Posterior vena cava (tissue), 2 donors: ENCODE measurements around the gene CHURC1. TPM values are rescaled to one million over a fixed set of nuclear protein-coding genes. Genes with fewer than 3 reads are reported as not detected.
A peak's percentile ranks its signal among the peaks of the same experiment; 100 is the strongest.

ENCODE experiments used
- DNase-seq: peaks from one replicate; pipeline ENCODE4 v3.0.0-alpha.2; 2020; ENCODE audit warnings: low spot score
- intact Hi-C, 2 donors: fragments of 100-400 bp; cut with DNase I; formaldehyde crosslinking; loops; one replicate each; pipeline versions ENCODE4 v1.14.1 to v1.14.2; 2022 to 2023
- total RNA-seq, 2 donors: library from RNA; stranded (reverse); fragmentation: NEBNext Ultra II Directional; extraction: Animal tissue kit (Norgen Biotek cat#: 25700); gene quantifications; one replicate each; pipeline ENCODE4 v1.2.1, GENCODE V29; 2021
- donor health status: DM: yes; HTN: yes; CAD: no.
- donor health status: DM: yes; HTN: yes; CAD: no.

The CHURC1 gene
- total RNA-seq, 2 donors from 2014 or later, result 65.4 to 87.3 TPM

GRCh38 chr14:64951291-64951690, 37.0 kb downstream of the CHURC1 start:
- no peak for DNase-seq

GRCh38 chr14:64951724-64952123, 37.5 kb downstream of the CHURC1 start:
- DNase-seq, result no peak
- intact Hi-C loops, result no loop called here

More at GRCh38 chr14:64951291-64951690, 37.0 kb downstream of the CHURC1 start:
- intact Hi-C loops, result no loop called here

- DNase-seq, result peak; percentile 5
- intact Hi-C loops, result no loop called here
These were observed 38.5 kb downstream of the CHURC1 start for GRCh38 chr14:64952598-64953309.

- peak; percentile 48 for DNase-seq
- intact Hi-C loops, result no loop called here
These were observed 39.0 kb downstream of the CHURC1 start for GRCh38 chr14:64953310-64953654.

GRCh38 chr14:64953661-64954060, 39.4 kb downstream of the CHURC1 start:
- intact Hi-C loops, result no loop called here
- peak; percentile 26 for DNase-seq

- intact Hi-C loops, result loop anchor here in 1 of 2 donors (5.0 kb wide), 1 partner anchor 773 kb away; no protein-coding TSS in a partner anchor
- peak; percentile 20 for DNase-seq
These were observed 40.4 kb downstream of the CHURC1 start for GRCh38 chr14:64954491-64955240.

- peak; percentile 47 for DNase-seq
- intact Hi-C loops, result loop anchor here in 1 of 2 donors (5.0 kb wide), 1 partner anchor 772 kb away; no protein-coding TSS in a partner anchor
These were observed 41.0 kb downstream of the CHURC1 start for GRCh38 chr14:64955297-64955696.

- intact Hi-C loops, result loop anchor here in 1 of 2 donors (5.0 kb wide), 1 partner anchor 770 kb away; no protein-coding TSS in a partner anchor
- DNase-seq, result peak; percentile 9
These were observed 42.6 kb downstream of the CHURC1 start for GRCh38 chr14:64956697-64957406.

GRCh38 chr14:64958201-64958600, 43.9 kb downstream of the CHURC1 start:
- DNase-seq, result peak; percentile 22
- intact Hi-C loops, result loop anchor here in 1 of 2 donors (5.0 kb wide), 1 partner anchor 769 kb away; no protein-coding TSS in a partner anchor

GRCh38 chr14:64958743-64959142, 44.5 kb downstream of the CHURC1 start:
- DNase-seq, result peak; percentile 28
- intact Hi-C loops, result loop anchor here in 1 of 2 donors (5.0 kb wide), 1 partner anchor 769 kb away; no protein-coding TSS in a partner anchor

- intact Hi-C loops, result no loop called here
- peak; percentile 44 for DNase-seq
These were observed 46.6 kb downstream of the CHURC1 start for GRCh38 chr14:64960762-64961276.

- intact Hi-C loops, result no loop called here
These were observed 49.4 kb downstream of the CHURC1 start for GRCh38 chr14:64963611-64964010.

GRCh38 chr14:64965356-64966000, 51.2 kb downstream of the CHURC1 start:
- intact Hi-C loops, result no loop called here
- peak; percentile 62 for DNase-seq

More at GRCh38 chr14:64963611-64964010, 49.4 kb downstream of the CHURC1 start:
- peak; percentile 63 for DNase-seq

- no peak for DNase-seq
- intact Hi-C loops, result no loop called here
These were observed 52.7 kb downstream of the CHURC1 start for GRCh38 chr14:64966976-64967375.

GRCh38 chr14:64968167-64968566, 53.9 kb downstream of the CHURC1 start:
- peak; percentile 44 for DNase-seq
- intact Hi-C loops, result no loop called here

- intact Hi-C loops, result no loop called here
- peak; percentile 40 for DNase-seq
These were observed 54.4 kb downstream of the CHURC1 start for GRCh38 chr14:64968651-64969050.

GRCh38 chr14:64970041-64970440, 55.8 kb downstream of the CHURC1 start:
- peak; percentile 67 for DNase-seq
- intact Hi-C loops, result no loop called here

- intact Hi-C loops, result no loop called here
- DNase-seq, result no peak
These were observed 56.7 kb downstream of the CHURC1 start for GRCh38 chr14:64970776-64971477.
